Pancreas (tissue), 10 donors: ENCODE data around the gene RIOK1. TPM values are rescaled to one million over a fixed set of nuclear protein-coding genes. Genes with fewer than 3 reads are reported as not detected.

ENCODE experiments used
- ATAC-seq, 4 donors: fragments of 200-7000 bp; cut with Tn5 transposase; one replicate each; pipeline versions ENCODE4 v1.8.0 to v1.9.1; 2020; ENCODE audit warnings: mild to moderate bottlenecking in 4 of 4, moderate library complexity in 4 of 4
- DNase-seq, 6 donors: peaks; one replicate each; pipeline ENCODE4 v3.0.0-alpha.2; 2020
- FAIRE-seq: peaks from 2 replicates; lab custom pipeline; 2012; peaks lifted over from hg19 to GRCh38; lab: Jason Lieb, UNC
- H3K27ac ChIP-seq, 4 donors: fragments of 200-600 bp; sonication (generic); 1 replicate in 3 of 4; 2 replicates in 1 of 4; pipeline versions ENCODE4 v1.5.0 to v1.8.0; 2020
- H3K27me3 ChIP-seq, 4 donors: fragments of 200-600 bp; one replicate each; pipeline ENCODE4 v1.8.0; 2021
- H3K36me3 ChIP-seq, 3 donors: fragments of 200-600 bp; sonication (generic) in 1 of 3; one replicate each; pipeline versions ENCODE4 v1.5.0 to v1.8.0; 2020 to 2021
- H3K4me1 ChIP-seq, 3 donors: fragments of 200-600 bp; one replicate each; pipeline ENCODE4 v1.8.0; 2021
- H3K4me3 ChIP-seq, 4 donors: fragments of 200-600 bp; sonication (generic) in 2 of 4; one replicate each; pipeline versions ENCODE4 v1.5.0 to v1.8.0; 2020 to 2021
- H3K9me3 ChIP-seq, 4 donors: fragments of 200-600 bp; one replicate each; pipeline ENCODE4 v1.8.0; 2021
- WGBS, 2 donors: extraction: QIAGEN DNeasy Blood & Tissue Kit; methylation state at CpG; one replicate each; pipeline ENCODE4 v1.1.7; 2013; 5-methylcytosine and 5-hydroxymethylcytosine counted together
- intact Hi-C, 3 donors: fragments of 100-400 bp; cut with DNase I; formaldehyde crosslinking; loops; one replicate each; pipeline versions ENCODE4 v1.11.1 to v1.14.2; 2022
- polyA plus RNA-seq, 2 donors: library from polyadenylated mRNA; stranded (reverse); fragments of 200-250 nt; gene quantifications; one replicate each; pipeline ENCODE4 v1.2.3, GENCODE V29; 2013
- total RNA-seq, 6 donors: library from RNA; stranded (reverse); fragmentation: NEBNext Ultra II Directional in 4 of 6; extraction: Animal tissue kit (Norgen Biotek cat#: 25700) in 4 of 6; gene quantifications; one replicate each; pipeline versions ENCODE4 v1.2.1 to v1.2.4, GENCODE V29; 2021 to 2023
- TF ChIP-seq, protein P1 (sequence below), 4 donors: fragments of 200-600 bp; sonication (generic) in 3 of 4; IDR thresholded peaks; one replicate each; pipeline versions ENCODE4 v1.5.0 to v1.8.0; 2021; ENCODE audit warnings: antibody characterized with exemption in 4 of 4
- donor health status: healthy with polysubstance abuse.
- donor health status: DM: no; HTN: no; CAD: no; lungs with moderate emphysema.
- donor health status: DM: no; HTN: no; CAD: no.
- donor health status: control.
- donor health status: control.
- donor health status: Bipolar disorder and iron deficiency.
- donor health status: DM: yes; HTN: yes; CAD: no.
- donor health status: DM: no; HTN: no; CAD: no.
- donor health status: DM: no; HTN: no; CAD: no.
- donor health status: DM: yes; HTN: yes; CAD: no.

The RIOK1 gene
- total and polyA plus RNA-seq, 8 donors, result 6.6 to 11.0 (median 9.5) TPM

- Histone ChIP-seq H3K4me3 (no peak overlapping the region), H3K9me3 (no peaks in the 10 kb centered on the region), H3K4me1 (no peaks in the 10 kb centered on the region), H3K27ac (no peak overlapping the region), H3K36me3 (no peaks in the 10 kb centered on the region), H3K27me3 (no peaks in the 10 kb centered on the region)
- 71 to 72% methylated on average over 24 of the region's 24 CpGs for WGBS, 2 donors
- intact Hi-C loops, result loop anchor here in 1 of 3 donors (10.0 kb wide), 1 partner anchor 173 kb away; no protein-coding TSS in a partner anchor
- FAIRE-seq (no peak), DNase-seq (peak in 1 of 6 donors; percentile 65), ATAC-seq (peak in 3 of 4 donors; percentile 47 to 53 (median 50))
- TF ChIP-seq, protein P1, sequence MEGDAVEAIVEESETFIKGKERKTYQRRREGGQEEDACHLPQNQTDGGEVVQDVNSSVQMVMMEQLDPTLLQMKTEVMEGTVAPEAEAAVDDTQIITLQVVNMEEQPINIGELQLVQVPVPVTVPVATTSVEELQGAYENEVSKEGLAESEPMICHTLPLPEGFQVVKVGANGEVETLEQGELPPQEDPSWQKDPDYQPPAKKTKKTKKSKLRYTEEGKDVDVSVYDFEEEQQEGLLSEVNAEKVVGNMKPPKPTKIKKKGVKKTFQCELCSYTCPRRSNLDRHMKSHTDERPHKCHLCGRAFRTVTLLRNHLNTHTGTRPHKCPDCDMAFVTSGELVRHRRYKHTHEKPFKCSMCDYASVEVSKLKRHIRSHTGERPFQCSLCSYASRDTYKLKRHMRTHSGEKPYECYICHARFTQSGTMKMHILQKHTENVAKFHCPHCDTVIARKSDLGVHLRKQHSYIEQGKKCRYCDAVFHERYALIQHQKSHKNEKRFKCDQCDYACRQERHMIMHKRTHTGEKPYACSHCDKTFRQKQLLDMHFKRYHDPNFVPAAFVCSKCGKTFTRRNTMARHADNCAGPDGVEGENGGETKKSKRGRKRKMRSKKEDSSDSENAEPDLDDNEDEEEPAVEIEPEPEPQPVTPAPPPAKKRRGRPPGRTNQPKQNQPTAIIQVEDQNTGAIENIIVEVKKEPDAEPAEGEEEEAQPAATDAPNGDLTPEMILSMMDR (IDR thresholded peaks at IDR 0.05), result no peak
Measured at GRCh38 chr6:7431674-7432390, 42.2 kb downstream of the RIOK1 start.

DNA sequence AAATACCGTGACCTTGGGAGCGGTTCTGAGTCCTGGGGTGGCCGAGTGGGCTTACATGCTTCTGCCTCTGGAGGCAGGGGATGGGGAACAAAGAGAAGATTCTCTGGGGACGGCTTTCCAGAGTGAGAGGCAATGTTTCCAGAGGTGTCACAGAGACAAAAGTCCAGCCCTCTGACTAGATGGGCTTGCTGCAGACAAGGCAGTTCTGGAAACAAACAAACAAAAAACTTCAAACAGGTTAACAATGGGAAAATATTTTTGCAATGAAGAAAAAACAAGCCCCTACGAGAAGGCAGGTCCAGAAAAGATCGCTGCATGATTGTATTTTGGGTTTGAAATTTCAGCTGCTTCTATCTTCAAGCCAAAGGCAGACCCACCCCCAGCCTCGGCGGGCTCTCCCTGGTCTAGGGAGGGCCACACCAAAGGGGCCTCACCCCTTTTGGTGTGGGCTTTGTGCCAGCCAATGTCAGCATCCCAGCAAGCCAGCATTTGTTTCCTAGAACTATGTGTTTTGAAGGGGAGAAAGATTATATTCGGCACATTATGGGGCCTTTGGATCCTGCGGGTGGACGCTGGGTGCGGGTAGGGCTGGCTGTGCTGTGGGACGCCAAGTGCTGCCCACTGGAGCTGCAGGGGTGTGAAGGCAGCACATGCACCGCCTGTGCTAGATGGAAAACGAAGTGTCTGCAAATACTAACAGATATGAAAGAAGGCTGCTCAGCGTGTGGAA is 42.9 kb downstream of the RIOK1 start:
- Histone ChIP-seq H3K4me1 (no peaks in the 10 kb centered on the region), H3K36me3 (no peaks in the 10 kb centered on the region), H3K9me3 (no peaks in the 10 kb centered on the region), H3K27ac (no peak overlapping the region), H3K4me3 (no peak overlapping the region), H3K27me3 (no peaks in the 10 kb centered on the region)
- 79 to 80% methylated on average over 16 of the region's 16 CpGs for WGBS, 2 donors
- TF ChIP-seq, protein P1 (IDR thresholded peaks at IDR 0.05), result no peak
- intact Hi-C loops, result loop anchor here in 1 of 3 donors (10.0 kb wide), 1 partner anchor 172 kb away; no protein-coding TSS in a partner anchor
- no peak for ATAC-seq
- FAIRE-seq, result no peak
- no peak for DNase-seq

- TF ChIP-seq, protein P1 (IDR thresholded peaks at IDR 0.05), result no peak
- Histone ChIP-seq H3K4me3 (no peak overlapping the region), H3K9me3 (no peaks in the 10 kb centered on the region), H3K36me3 (no peaks in the 10 kb centered on the region), H3K4me1 (no peaks in the 10 kb centered on the region), H3K27ac (no peak overlapping the region), H3K27me3 (no peaks in the 10 kb centered on the region)
- FAIRE-seq (no peak), ATAC-seq (no peak), DNase-seq (no peak)
- 87 to 91% methylated on average over 5 of the region's 5 CpGs for WGBS, 2 donors
- intact Hi-C loops, result loop anchor here in 1 of 3 donors (10.0 kb wide), 1 partner anchor 172 kb away; no protein-coding TSS in a partner anchor
Measured at GRCh38 chr6:7433121-7433617, 43.6 kb downstream of the RIOK1 start.

DNA sequence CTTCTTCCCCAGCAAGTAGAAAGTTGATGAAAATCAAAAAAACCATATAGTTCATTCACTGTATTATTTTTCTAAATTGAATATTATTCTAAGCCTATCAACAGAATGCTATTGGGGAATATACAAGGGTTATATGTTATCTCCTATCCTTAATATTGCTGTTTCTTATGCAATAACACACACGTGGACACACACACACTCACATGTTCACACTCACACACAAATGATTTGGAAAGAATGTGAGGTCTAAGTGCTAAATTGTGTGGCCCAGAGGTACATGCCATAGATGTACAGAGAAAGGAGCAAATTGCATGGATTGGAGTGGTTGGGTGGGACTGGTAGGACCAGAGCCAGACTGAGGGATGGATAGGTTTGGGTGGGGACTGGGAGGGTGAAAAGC is 45.1 kb downstream of the RIOK1 start:
- intact Hi-C loops, result loop anchor here in 1 of 3 donors (10.0 kb wide), 1 partner anchor 170 kb away; no protein-coding TSS in a partner anchor
- WGBS, 2 donors, result 50 to 53% methylated on average over 1 of the region's 1 CpG
- ATAC-seq (no peak), FAIRE-seq (no peak), DNase-seq (no peak)
- TF ChIP-seq, protein P1 (IDR thresholded peaks at IDR 0.05), result no peak
- Histone ChIP-seq H3K36me3 (no peaks in the 10 kb centered on the region), H3K4me3 (no peak overlapping the region), H3K27ac (no peak overlapping the region), H3K4me1 (no peaks in the 10 kb centered on the region), H3K27me3 (no peaks in the 10 kb centered on the region), H3K9me3 (no peaks in the 10 kb centered on the region)
